GM18511 (cell line): Measurements from ENCODE around the gene RBM26.

Experiments used
- ATAC-seq: cut with Tn5 transposase; IDR thresholded peaks from one replicate; pipeline ENCODE4 v1.9.1; 2021; ENCODE audit warnings: mild to moderate bottlenecking, moderate library complexity; ENCODE audit not compliant: unreplicated experiment

Gene RBM26

GRCh38 chr13:79423801-79424642 is 18.0 kb upstream of the RBM26 start:
- peak; percentile 86 for ATAC-seq

- ATAC-seq = no peak
Measured at GRCh38 chr13:79423340-79423739, 17.3 kb upstream of the RBM26 start.

- ATAC-seq = no peak
Measured at GRCh38 chr13:79419365-79419764, 13.3 kb upstream of the RBM26 start.

GRCh38 chr13:79417741-79418140 is 11.7 kb upstream of the RBM26 start:
- no peak for ATAC-seq

DNA sequence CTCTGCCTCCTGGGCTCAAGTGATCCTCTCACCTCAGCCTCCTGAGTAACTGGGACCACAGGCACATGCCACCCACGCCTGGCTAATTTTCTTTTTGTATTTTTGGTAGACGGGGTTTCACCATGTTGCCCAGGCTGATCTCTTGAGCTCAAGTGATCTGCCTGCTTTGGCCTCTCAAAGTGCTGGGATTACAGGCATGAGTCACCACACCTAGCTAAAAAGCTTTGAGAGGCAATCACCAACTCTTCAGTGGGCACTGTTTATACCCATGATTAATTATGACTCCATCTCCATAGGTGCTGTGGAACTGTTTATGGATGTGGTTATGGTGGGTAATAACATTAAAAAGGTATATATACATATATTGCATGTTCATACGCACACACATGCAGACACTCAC is 7.5 kb upstream of the RBM26 start:
- ATAC-seq = no peak

- no peak for ATAC-seq
Measured at GRCh38 chr13:79409828-79410227, 3.8 kb upstream of the RBM26 start.

- no peak for ATAC-seq
Measured at GRCh38 chr13:79407349-79407979, 1.4 kb upstream of the RBM26 start.

- ATAC-seq = peak; percentile 36
Measured at GRCh38 chr13:79406597-79406908, 498 bp upstream of the RBM26 start.

GRCh38 chr13:79405501-79405830 is 589 bp downstream of the RBM26 start:
- ATAC-seq = peak; percentile 49

- no peak for ATAC-seq
Measured at GRCh38 chr13:79404985-79405384, 1.1 kb downstream of the RBM26 start.

GRCh38 chr13:79404361-79404760 is 1.7 kb downstream of the RBM26 start:
- no peak for ATAC-seq

DNA sequence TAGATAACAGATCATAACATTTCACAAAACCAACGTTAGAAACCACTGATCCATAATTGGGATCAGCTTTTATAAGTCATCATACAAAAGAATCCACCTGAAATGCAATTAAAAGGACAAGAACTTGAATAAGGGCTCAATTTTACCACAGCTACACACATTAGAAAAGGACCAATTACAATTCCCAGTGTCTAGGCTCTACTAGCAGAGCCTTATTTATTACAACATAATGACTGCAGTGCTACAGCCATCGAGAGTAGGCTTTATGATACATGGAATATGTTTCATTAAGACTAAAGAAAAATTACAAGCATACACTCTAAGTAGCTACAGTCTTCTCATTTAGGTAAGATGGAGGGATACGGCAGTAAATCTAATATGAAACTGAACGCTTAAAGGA is 2.9 kb downstream of the RBM26 start:
- ATAC-seq = no peak

DNA sequence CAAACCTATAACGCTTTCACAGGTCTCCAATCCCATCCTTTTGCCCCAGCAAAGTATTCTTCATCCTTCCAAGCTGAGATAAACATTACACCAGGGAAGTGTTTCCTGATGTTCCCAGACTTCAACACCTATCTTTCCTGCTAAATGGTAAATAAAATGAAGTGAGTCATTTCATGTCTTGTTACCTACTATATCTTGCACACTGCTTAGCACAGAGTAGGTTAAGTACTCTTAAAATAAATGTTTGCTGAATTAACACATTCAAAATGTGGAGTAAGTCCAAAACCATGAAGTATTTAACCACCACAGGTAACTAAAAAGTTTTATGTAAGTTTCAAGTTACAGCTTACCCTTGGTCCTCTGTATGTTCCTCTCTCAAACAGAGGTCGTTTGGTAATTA is 3.4 kb downstream of the RBM26 start:
- ATAC-seq = no peak

- ATAC-seq = no peak
Measured at GRCh38 chr13:79402074-79402635, 3.9 kb downstream of the RBM26 start.

- ATAC-seq = peak; percentile 35
Measured at GRCh38 chr13:79401259-79402070, 4.6 kb downstream of the RBM26 start.

DNA sequence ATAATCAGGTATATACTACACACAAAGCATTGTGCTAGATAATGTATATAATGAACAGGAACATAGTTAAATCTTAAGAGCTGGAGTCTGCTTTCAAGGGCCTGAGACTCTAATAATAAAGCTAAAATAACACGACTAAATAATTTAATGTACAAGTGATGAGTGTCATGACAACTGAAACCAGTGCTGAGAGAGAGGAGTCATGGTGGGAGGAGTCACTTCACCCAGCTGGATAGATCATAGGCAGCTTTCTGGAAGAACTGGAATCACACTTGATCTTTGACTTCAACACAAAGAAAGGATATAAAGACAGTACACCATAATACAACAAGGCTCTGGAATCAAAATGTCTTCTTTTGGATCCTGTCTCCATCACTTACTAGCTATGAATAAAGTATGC is 7.1 kb downstream of the RBM26 start:
- ATAC-seq = no peak

DNA sequence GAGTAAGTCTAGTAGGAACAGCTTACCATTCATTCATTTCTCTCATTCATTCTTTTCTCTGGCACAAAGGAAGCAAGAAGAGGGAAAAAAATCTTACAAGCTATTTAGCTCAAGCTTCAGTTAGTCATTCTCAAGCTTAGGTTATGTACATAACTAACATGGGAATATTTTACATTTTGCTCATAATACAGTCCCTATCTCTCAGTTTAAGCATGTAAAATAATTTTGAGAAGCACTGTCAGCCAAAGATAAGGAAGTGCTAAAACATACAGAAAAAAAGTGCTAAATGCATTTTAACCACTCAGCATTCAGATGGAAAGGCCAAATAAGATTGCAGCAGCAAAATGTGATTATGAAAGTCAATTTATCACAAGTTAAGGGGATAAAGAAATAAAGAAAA is 7.9 kb downstream of the RBM26 start:
- no peak for ATAC-seq

GRCh38 chr13:79395881-79396280 is 10.2 kb downstream of the RBM26 start:
- no peak for ATAC-seq

GRCh38 chr13:79393564-79394249 is 12.3 kb downstream of the RBM26 start:
- ATAC-seq = peak; percentile 79

- peak; percentile 35 for ATAC-seq
Measured at GRCh38 chr13:79392882-79393563, 13.0 kb downstream of the RBM26 start.
